ENCODE data around the gene MAMDC2. TPM values are rescaled to one million over a fixed set of nuclear protein-coding genes. Genes with fewer than 3 reads are reported as not detected.

Gene MAMDC2
- total and polyA plus RNA-seq, 2 of the 8 experiments (the other 6 are each of a cell fraction or from before 2014, with no cell fraction given), result 6.1 to 15.4 TPM

DNA sequence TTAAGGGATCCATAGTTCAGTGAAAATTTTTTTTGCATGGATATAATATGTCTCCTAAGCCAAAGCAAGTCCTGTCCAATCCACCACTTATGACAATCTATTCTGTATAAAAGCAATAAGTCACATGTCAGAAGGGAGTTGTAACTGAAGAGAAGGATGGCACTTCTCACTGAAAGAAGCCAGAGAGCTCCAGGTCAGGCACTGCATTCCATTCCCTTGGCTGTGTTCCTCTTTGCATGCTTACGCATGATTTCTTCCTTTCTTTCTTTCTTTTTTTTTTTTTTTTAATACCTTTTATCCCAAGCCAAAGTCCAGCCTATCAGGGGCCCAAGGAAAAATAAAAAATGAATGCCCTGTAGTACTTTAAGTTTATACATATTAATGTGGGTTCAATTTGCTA, 39.8 kb downstream of the MAMDC2 start:
- no peak overlapping the region for H3K4me3 ChIP-seq (ENCODE audit: extremely low read depth in 1 of 4, insufficient read depth in 2 of 4, low read depth in 3 of 4, low read length in 4 of 4)
- FAIRE-seq, result no peak
- no peak overlapping the region for H3K27ac ChIP-seq (ENCODE audit: low read depth, low read length)
- H3K36me3 ChIP-seq (ENCODE audit: control insufficient read depth in 2 of 4, insufficient read depth in 4 of 4, low read length in 3 of 4), result no peaks in the 10 kb centered on the region
- H3K79me1 ChIP-seq (ENCODE audit: low read depth, low read length), result no peaks in the 10 kb centered on the region
- no peak for DNase-seq (ENCODE audit: low read depth in 1 of 2, low spot score in 2 of 2)
- H3K9me3 ChIP-seq (ENCODE audit: insufficient read depth in 2 of 2, low read depth in 1 of 2, low read length in 1 of 2), result no peaks in the 10 kb centered on the region
- no peak overlapping the region for H2BK15ac ChIP-seq (ENCODE audit: low read length)
- H4K8ac ChIP-seq (ENCODE audit: extremely low read depth, insufficient read depth, low read length), result no peak overlapping the region
- H3K4me1 ChIP-seq (replicated peaks in 1 of 4; ENCODE audit: control insufficient read depth in 3 of 4, insufficient read depth in 4 of 4, low read length in 3 of 4), result peaks cover 0 to 5% (median 0%) of the 10 kb centered on the region in 4 experiments; a peak in 1 of 7 replicates
- H2BK120ac ChIP-seq (replicated peaks; ENCODE audit: low read depth, low read length), result no peak overlapping the region
- no peaks in the 10 kb centered on the region for H3K79me2 ChIP-seq (ENCODE audit: control insufficient read depth in 1 of 2, insufficient read depth in 2 of 2, low read length in 2 of 2)
- H4K5ac ChIP-seq (ENCODE audit: insufficient read length, low read depth, low read length), result no peak overlapping the region
- H3K23me2 ChIP-seq (ENCODE audit: low read depth, low read length), result no peaks in the 10 kb centered on the region
- H3K27me3 ChIP-seq (replicated peaks in 1 of 4; ENCODE audit: control insufficient read depth in 3 of 4, extremely low read depth in 1 of 4, insufficient read depth in 3 of 4, low read length in 3 of 4), result no peaks in the 10 kb centered on the region
- H2BK12ac ChIP-seq (ENCODE audit: low read depth, low read length), result no peak overlapping the region
- H4K91ac ChIP-seq (replicated peaks; ENCODE audit: insufficient read length, low read length), result no peak overlapping the region
- H3K4me2 ChIP-seq (ENCODE audit: insufficient read depth in 1 of 2, low read depth in 2 of 2, low read length in 2 of 2), result no peak overlapping the region
- POLR2A ChIA-PET (ENCODE audit: partially characterized antibody), result interaction anchor here (0.7 kb wide), 1 partner anchor 32 kb away, joined by 3 read pairs; no protein-coding TSS in a partner anchor
- H3K18ac ChIP-seq (ENCODE audit: extremely low read depth, low read length), result no peak overlapping the region
- 67% methylated on average over 1 of the region's 1 CpG; no CpG with 5 or more reads in 1 of the 2 experiments for WGBS, 2 experiments (ENCODE audit: extremely low coverage in 1 of 2, insufficient coverage in 1 of 2, insufficient read length in 1 of 2, insufficient replicate concordance in 2 of 2, low coverage in 1 of 2, low lambda C conversion rate in 2 of 2, missing lambda C conversion rate in 1 of 2)
- H2AFZ ChIP-seq (ENCODE audit: low read length), result no peak overlapping the region
- no peak overlapping the region for H3K23ac ChIP-seq (ENCODE audit: insufficient read length)
- peaks cover 0 to 2% of the 10 kb centered on the region in 2 experiments for H4K20me1 ChIP-seq (replicated peaks in 1 of 2; ENCODE audit: control insufficient read depth in 1 of 2, insufficient read depth in 2 of 2, low read length in 2 of 2)
- H3K4ac ChIP-seq (replicated peaks; ENCODE audit: insufficient read length, low read depth, low read length), result no peak overlapping the region
- TF ChIP-seq ASH2L (IDR thresholded peaks at IDR 0.05; ENCODE audit: low read length) (no peak), EZH2 (IDR thresholded peaks at IDR 0.05; ENCODE audit: low read depth, low read length, severe bottlenecking) (no peak), SIN3A (conservative IDR thresholded peaks at IDR 0.05 in 1 of 2, IDR thresholded peaks at IDR 0.05 in 1 of 2; ENCODE audit: low read depth in 1 of 2, low read length in 2 of 2) (no peak), CBX5 (IDR thresholded peaks at IDR 0.05; ENCODE audit: low read depth, low read length) (no peak)
- no peak overlapping the region for H2AK5ac ChIP-seq (ENCODE audit: low read depth, low read length)
- H3K56ac ChIP-seq (replicated peaks; ENCODE audit: insufficient read length, low read depth, low read length), result no peak overlapping the region
- CTCF ChIA-PET (ENCODE audit: partially characterized antibody), result interaction anchor here (0.8 to 0.9 kb wide), 2 partner anchors 25 to 30 kb away, joined by 3 read pairs; no protein-coding TSS in a partner anchor
- no peak overlapping the region for H2BK20ac ChIP-seq (ENCODE audit: low read length)
- H3K9ac ChIP-seq (replicated peaks in 1 of 4; ENCODE audit: extremely low read depth in 1 of 4, low read depth in 3 of 4, low read length in 3 of 4), result no peak overlapping the region
- H3K14ac ChIP-seq (ENCODE audit: insufficient read length), result no peak overlapping the region
- H2BK5ac ChIP-seq (ENCODE audit: low read depth, low read length), result no peak overlapping the region

All from H1 (cell line).